Lower lobe of right lung (tissue), 2 donors: Measurements from ENCODE around the gene GALNTL6. TPM values are rescaled to one million over a fixed set of nuclear protein-coding genes. Genes with fewer than 3 reads are reported as not detected.

Experiments
- ATAC-seq, 2 donors: fragments of 200-7000 bp; cut with Tn5 transposase; one replicate each; pipeline ENCODE4 v1.9.1; 2020 to 2022; ENCODE audit warnings: mild to moderate bottlenecking in 2 of 2, moderate library complexity in 2 of 2
- DNase-seq: peaks from one replicate; pipeline ENCODE4 v3.0.0-alpha.2; 2020
- H3K27ac ChIP-seq: fragments of 200-600 bp; one replicate; pipeline ENCODE4 v1.8.0; 2022
- H3K27me3 ChIP-seq: fragments of 200-600 bp; one replicate; pipeline ENCODE4 v1.8.0; 2022; ENCODE audit warnings: low read depth
- H3K36me3 ChIP-seq: fragments of 200-600 bp; one replicate; pipeline ENCODE4 v1.8.0; 2022; ENCODE audit warnings: mild to moderate bottlenecking
- H3K4me1 ChIP-seq: fragments of 200-600 bp; one replicate; pipeline ENCODE4 v1.8.0; 2022
- H3K4me3 ChIP-seq: fragments of 200-600 bp; one replicate; pipeline ENCODE4 v1.8.0; 2022; ENCODE audit warnings: mild to moderate bottlenecking
- H3K9me3 ChIP-seq: fragments of 200-600 bp; one replicate; pipeline ENCODE4 v1.8.0; 2022
- intact Hi-C: fragments of 100-400 bp; cut with DNase I; formaldehyde crosslinking; loops from one replicate; pipeline ENCODE4 v1.11.0; 2022
- total RNA-seq: library from RNA; stranded (reverse); fragmentation: NEBNext Ultra II Directional; extraction: Animal tissue kit (Norgen Biotek cat#: 25700); gene quantifications from one replicate; pipeline ENCODE4 v1.2.1, GENCODE V29; 2021
- TF ChIP-seq, protein P1 (sequence below): fragments of 200-600 bp; IDR thresholded peaks from one replicate; pipeline ENCODE4 v1.8.0; 2022; ENCODE audit warnings: antibody characterized with exemption, mild to moderate bottlenecking
- donor health status: DM: no; HTN: yes; CAD: no; lungs with severe emphysema.

GALNTL6 gene
- total RNA-seq, 1 donor from 2014 or later, result not detected

DNA sequence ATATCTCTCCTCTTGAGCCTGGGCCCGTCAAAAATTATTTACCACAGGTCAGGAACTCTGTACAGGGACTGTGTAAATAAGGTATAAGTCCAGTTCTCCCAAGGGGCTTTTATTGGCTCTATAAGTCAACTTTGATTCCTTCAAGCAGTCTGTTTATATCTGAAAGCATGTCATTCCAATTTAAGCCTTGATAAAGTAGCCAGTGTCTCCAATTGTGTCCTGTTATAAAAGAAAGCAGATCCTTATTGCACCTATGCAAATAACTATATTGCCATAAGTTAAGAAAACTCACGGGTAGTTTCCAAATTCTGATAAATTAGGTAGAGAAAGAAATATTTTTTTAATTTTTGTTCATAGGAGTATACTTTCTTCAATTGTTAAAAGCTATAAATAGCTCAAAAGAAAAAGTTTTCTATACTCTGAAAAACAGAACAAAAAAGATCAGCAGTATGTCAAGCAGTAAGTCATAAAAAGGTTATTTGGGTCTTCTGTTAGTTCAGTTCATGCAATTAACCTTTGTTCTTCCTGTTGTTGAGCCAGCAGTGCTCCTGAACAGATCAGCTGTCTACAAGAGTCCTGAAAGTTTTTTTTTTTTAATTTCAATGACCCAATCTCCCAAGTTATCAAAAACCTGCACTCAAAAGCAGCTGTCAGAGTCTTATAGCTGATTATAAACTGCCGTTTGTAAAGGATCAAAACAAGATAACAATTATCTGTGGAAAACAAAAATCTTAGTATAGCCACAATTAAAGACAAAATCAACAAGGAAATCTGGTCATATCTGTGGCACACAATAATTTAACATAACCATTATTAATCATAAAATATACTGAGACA is 1177.0 kb downstream of the GALNTL6 start:
- no peaks in the 10 kb centered on the region for H3K4me1 ChIP-seq
- ATAC-seq (no peak), DNase-seq (no peak)
- no peak overlapping the region for H3K27ac ChIP-seq
- no peak overlapping the region for H3K4me3 ChIP-seq
- no peaks in the 10 kb centered on the region for H3K27me3 ChIP-seq
- TF ChIP-seq, protein P1, sequence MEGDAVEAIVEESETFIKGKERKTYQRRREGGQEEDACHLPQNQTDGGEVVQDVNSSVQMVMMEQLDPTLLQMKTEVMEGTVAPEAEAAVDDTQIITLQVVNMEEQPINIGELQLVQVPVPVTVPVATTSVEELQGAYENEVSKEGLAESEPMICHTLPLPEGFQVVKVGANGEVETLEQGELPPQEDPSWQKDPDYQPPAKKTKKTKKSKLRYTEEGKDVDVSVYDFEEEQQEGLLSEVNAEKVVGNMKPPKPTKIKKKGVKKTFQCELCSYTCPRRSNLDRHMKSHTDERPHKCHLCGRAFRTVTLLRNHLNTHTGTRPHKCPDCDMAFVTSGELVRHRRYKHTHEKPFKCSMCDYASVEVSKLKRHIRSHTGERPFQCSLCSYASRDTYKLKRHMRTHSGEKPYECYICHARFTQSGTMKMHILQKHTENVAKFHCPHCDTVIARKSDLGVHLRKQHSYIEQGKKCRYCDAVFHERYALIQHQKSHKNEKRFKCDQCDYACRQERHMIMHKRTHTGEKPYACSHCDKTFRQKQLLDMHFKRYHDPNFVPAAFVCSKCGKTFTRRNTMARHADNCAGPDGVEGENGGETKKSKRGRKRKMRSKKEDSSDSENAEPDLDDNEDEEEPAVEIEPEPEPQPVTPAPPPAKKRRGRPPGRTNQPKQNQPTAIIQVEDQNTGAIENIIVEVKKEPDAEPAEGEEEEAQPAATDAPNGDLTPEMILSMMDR, result no peak
- peaks cover 13% of the 10 kb centered on the region for H3K9me3 ChIP-seq
- no peaks in the 10 kb centered on the region for H3K36me3 ChIP-seq
- intact Hi-C loops, result no loop called here

DNA sequence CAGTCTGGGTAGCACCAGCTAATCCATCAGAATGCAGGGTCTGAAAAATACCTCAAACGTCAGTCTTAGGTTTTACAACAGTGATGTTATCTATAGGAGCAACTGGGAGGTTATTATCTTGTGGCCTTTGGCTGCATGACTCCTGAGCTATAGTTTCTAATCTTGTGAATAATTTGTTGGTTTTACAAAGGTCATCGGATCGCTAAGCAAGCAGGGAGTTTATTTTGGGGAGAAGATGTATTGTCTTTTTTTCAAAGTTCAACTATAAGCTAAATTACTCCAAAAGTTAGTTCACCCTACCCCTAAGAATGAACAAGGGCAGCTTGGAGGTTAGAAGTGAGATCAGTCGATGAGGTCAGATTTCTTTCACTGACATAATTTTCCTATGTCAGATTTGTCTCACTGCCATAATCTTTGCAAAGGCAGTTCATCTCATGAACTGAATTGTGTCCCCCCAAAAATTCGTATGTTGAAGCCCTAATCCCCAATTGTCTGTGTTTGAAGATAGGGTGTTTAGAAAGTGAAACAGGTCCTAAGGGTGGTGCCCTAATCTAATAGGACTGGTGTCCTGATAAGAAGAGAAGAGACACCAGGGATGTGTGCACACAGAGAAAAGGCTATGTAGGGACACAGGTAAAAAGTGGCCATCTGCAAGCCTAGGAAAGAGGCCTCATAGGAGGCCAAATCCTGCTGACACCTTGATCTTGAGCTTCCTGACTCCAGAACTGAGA is 1179.6 kb downstream of the GALNTL6 start:
- Histone ChIP-seq H3K4me3 (no peak overlapping the region), H3K9me3 (peaks cover 13% of the 10 kb centered on the region), H3K4me1 (no peaks in the 10 kb centered on the region), H3K27me3 (no peaks in the 10 kb centered on the region), H3K27ac (no peak overlapping the region), H3K36me3 (no peaks in the 10 kb centered on the region)
- intact Hi-C loops, result no loop called here
- ATAC-seq (no peak), DNase-seq (no peak)
- TF ChIP-seq, protein P1, result no peak

DNA sequence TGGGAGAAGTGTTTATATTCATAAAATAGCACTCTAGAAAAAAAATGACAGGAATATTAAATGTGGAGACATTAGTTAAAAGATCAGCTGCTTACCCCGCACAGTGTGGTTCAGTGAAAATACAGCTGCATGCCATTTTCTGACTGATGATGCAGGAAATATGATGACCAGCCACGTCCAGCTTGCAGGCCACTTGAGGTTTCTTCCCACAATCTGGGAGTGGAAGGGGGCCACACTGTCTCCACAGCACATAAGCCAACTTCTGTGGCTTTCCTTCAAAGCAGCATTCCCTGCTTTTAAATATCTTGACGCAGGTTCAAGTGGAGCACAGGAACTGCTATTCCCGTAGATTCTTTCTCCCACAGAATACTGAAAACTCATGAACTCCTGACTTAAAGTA is 1182.0 kb downstream of the GALNTL6 start:
- TF ChIP-seq, protein P1, result no peak
- Histone ChIP-seq H3K27me3 (no peaks in the 10 kb centered on the region), H3K9me3 (no peaks in the 10 kb centered on the region), H3K4me3 (peak overlapping the region; percentile 24), H3K4me1 (peaks cover 3% of the 10 kb centered on the region), H3K36me3 (no peaks in the 10 kb centered on the region), H3K27ac (no peak overlapping the region)
- no peak for DNase-seq
- intact Hi-C loops, result no loop called here
- ATAC-seq, result peak in 1 of 2 donors; percentile 34

DNA sequence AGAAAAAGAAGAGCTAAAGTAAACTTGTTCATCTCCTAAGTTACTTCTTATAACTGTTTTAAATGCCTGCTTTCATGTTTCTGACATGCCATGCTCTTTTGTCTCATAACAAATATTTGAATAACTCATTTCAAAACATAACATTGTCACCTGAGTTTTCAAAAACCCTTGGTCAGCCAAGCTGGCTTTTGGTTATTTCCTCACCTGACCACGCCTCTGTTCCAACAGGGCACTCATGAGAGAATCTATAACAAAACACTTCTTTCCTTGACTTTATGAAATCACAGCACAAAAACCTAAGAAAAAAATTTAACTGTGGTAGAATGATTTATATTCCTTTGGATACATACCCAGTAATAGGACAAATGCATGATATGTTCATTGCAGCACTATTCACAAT is 1182.5 kb downstream of the GALNTL6 start:
- Histone ChIP-seq H3K4me1 (peaks cover 3% of the 10 kb centered on the region), H3K4me3 (peak overlapping the region; percentile 24), H3K27ac (no peak overlapping the region), H3K36me3 (no peaks in the 10 kb centered on the region), H3K9me3 (no peaks in the 10 kb centered on the region), H3K27me3 (no peaks in the 10 kb centered on the region)
- TF ChIP-seq, protein P1, result no peak
- ATAC-seq, result peak in 1 of 2 donors; percentile 79
- DNase-seq, result no peak
- intact Hi-C loops, result no loop called here

DNA sequence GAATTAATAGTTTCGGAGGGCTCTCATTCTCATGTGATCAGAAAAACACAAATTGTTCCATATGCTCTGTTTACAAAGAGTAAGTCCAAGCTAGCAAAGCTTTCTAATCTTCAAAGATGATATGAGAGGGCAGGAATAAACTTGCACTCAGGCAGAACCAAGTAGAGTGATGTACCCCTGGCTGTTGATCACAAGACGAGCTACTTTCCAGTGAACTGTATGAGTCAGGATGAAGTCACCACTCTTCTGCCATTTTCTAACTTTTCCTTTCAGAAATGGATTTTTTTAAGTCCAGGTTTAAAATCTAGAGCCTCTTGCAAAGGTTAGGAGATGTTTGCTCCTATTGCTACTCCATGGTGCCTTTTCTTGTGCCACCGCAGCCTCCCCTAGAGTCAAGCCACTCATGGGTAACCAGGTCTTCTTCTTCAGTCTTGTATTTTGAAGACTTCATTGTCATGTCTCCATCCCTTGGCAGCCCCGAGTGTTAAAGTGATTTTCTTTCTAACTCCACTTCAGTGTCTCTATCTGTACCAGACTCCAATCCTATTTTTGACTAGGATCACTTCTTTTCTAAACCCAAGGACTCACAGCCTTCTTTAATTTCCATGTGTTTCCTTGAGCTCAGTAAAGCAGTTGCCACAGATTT is 1183.5 kb downstream of the GALNTL6 start:
- no peaks in the 10 kb centered on the region for H3K9me3 ChIP-seq
- H3K4me3 ChIP-seq, result no peak overlapping the region
- no peaks in the 10 kb centered on the region for H3K27me3 ChIP-seq
- DNase-seq (no peak), ATAC-seq (no peak)
- intact Hi-C loops, result no loop called here
- peaks cover 3% of the 10 kb centered on the region for H3K4me1 ChIP-seq
- no peaks in the 10 kb centered on the region for H3K36me3 ChIP-seq
- TF ChIP-seq, protein P1, result no peak
- H3K27ac ChIP-seq, result no peak overlapping the region
